Neural progenitor cell (in vitro differentiated cells): ENCODE results near the gene SLC44A1. TPM values are rescaled to one million over a fixed set of nuclear protein-coding genes. Genes with fewer than 3 reads are reported as not detected.
"Not testable (repeated sequence)": the region's sequence is repeated elsewhere in the genome, so short reads cannot be mapped to it uniquely, and the experiment has no call there.

Experiments used
- DNase-seq: peaks from one replicate; pipeline ENCODE4 v3.0.0-alpha.2; 2016; ENCODE audit warnings: low spot score
- H2AFZ ChIP-seq: fragments of 200-600 bp; sonication (generic); replicated peaks from 2 replicates; pipeline ENCODE4 v1.6.1; 2016; ENCODE audit warnings: antibody characterized with exemption
- H3F3A ChIP-seq: fragments of 200-600 bp; sonication (generic); 2 replicates; pipeline ENCODE4 v1.6.1; 2016; ENCODE audit warnings: antibody characterized with exemption, low read depth
- H3K27ac ChIP-seq: fragments of 200-600 bp; sonication (generic); 2 replicates; pipeline ENCODE4 v1.5.1; 2016; ENCODE audit warnings: mild to moderate bottlenecking
- H3K27me3 ChIP-seq: fragments of 200-600 bp; sonication (generic); 2 replicates; pipeline ENCODE4 v1.6.1; 2016; ENCODE audit warnings: mild to moderate bottlenecking, moderate library complexity
- H3K36me3 ChIP-seq: fragments of 200-600 bp; sonication (generic); 2 replicates; pipeline ENCODE4 v1.5.1; 2016
- H3K4me1 ChIP-seq: fragments of 200-600 bp; sonication (generic); 2 replicates; pipeline ENCODE4 v1.6.1; 2016; ENCODE audit warnings: mixed run types
- H3K4me2 ChIP-seq: fragments of 200-600 bp; sonication (generic); 2 replicates; pipeline ENCODE4 v1.6.1; 2016
- H3K4me3 ChIP-seq: fragments of 200-600 bp; sonication (generic); 2 replicates; pipeline ENCODE4 v1.5.1; 2016
- H3K79me2 ChIP-seq: fragments of 200-600 bp; sonication (generic); 2 replicates; pipeline ENCODE4 v1.6.1; 2016; ENCODE audit warnings: low read depth
- H3K9ac ChIP-seq: fragments of 200-600 bp; sonication (generic); 2 replicates; pipeline ENCODE4 v1.6.1; 2016
- H3K9me3 ChIP-seq: fragments of 200-600 bp; sonication (generic); 2 replicates; pipeline ENCODE4 v1.5.1; 2016; ENCODE audit warnings: low read depth
- H4K20me1 ChIP-seq: fragments of 200-600 bp; sonication (generic); 2 replicates; pipeline ENCODE4 v1.6.1; 2016; ENCODE audit warnings: low read depth
- H3K27ac Mint-ChIP-seq: 3 replicates; pipeline ENCODE4 v1.8.0; 2021; ENCODE audit warnings: mixed read lengths
- H3K27me3 Mint-ChIP-seq: 2 replicates; pipeline ENCODE4 v1.8.0; 2022; ENCODE audit warnings: low read depth, mild to moderate bottlenecking, inconsistent platforms, moderate library complexity, mixed read lengths; ENCODE audit not compliant: insufficient read depth
- H3K36me3 Mint-ChIP-seq: 3 replicates; pipeline ENCODE4 v1.8.0; 2021; ENCODE audit warnings: mixed read lengths
- H3K4me1 Mint-ChIP-seq: 3 replicates; pipeline ENCODE4 v1.8.0; 2021; ENCODE audit warnings: mixed read lengths
- H3K4me3 Mint-ChIP-seq: 3 replicates; pipeline ENCODE4 v1.8.0; 2021; ENCODE audit warnings: mild to moderate bottlenecking, moderate library complexity, mixed read lengths
- H3K9me3 Mint-ChIP-seq: 3 replicates; pipeline ENCODE4 v1.8.0; 2020; ENCODE audit warnings: mixed read lengths
- CTCF ChIP-seq: fragments of 200-600 bp; sonication (generic); IDR thresholded peaks from 2 replicates; pipeline ENCODE4 v1.5.1; 2017; ENCODE audit warnings: antibody characterized with exemption, mild to moderate bottlenecking
- EZH2 ChIP-seq: fragments of 200-600 bp; sonication (generic); IDR thresholded peaks from 2 replicates; pipeline ENCODE4 v1.6.1; 2017; ENCODE audit warnings: antibody characterized with exemption, mild to moderate bottlenecking, moderate library complexity
- EZH2phosphoT487 ChIP-seq: fragments of 200-600 bp; sonication (generic); IDR thresholded peaks from 2 replicates; pipeline ENCODE4 v1.6.1; 2017; ENCODE audit warnings: antibody characterized with exemption
- total RNA-seq: library from RNA; depleted of rRNA; stranded (reverse); fragments of >200 nt; gene quantifications from 2 replicates; pipeline ENCODE4 v1.2.3, GENCODE V29; 2015; ENCODE audit warnings: low replicate concordance

Gene SLC44A1
- total RNA-seq, 1 donor from 2014 or later = 41.4 TPM

GRCh38 chr9:105255421-105255820 is 11.0 kb downstream of the SLC44A1 start:
- H3K4me2 ChIP-seq = no peak overlapping the region
- peaks cover 24% of the 10 kb centered on the region for H4K20me1 ChIP-seq
- H3K27me3 Mint-ChIP-seq = no peaks in the 10 kb centered on the region
- no peaks in the 10 kb centered on the region for H3K9me3 Mint-ChIP-seq
- peaks cover 24% of the 10 kb centered on the region for H3F3A ChIP-seq
- no peak overlapping the region for H3K9ac ChIP-seq
- no peak overlapping the region for H3K27ac ChIP-seq
- H2AFZ ChIP-seq = no peak overlapping the region
- H3K36me3 ChIP-seq = no peaks in the 10 kb centered on the region
- no peak overlapping the region for H3K27ac Mint-ChIP-seq
- peaks cover 92% of the 10 kb centered on the region for H3K79me2 ChIP-seq
- H3K9me3 ChIP-seq = no peaks in the 10 kb centered on the region
- H3K4me3 Mint-ChIP-seq = no peak overlapping the region
- no peak for DNase-seq
- TF ChIP-seq EZH2 = no peak
- TF ChIP-seq EZH2phosphoT487 = no peak
- H3K27me3 ChIP-seq = no peaks in the 10 kb centered on the region
- peaks cover 25% of the 10 kb centered on the region for H3K4me1 ChIP-seq
- no peak overlapping the region for H3K4me3 ChIP-seq
- no peaks in the 10 kb centered on the region for H3K36me3 Mint-ChIP-seq
- peaks cover 12% of the 10 kb centered on the region for H3K4me1 Mint-ChIP-seq

GRCh38 chr9:105256569-105256968 is 12.1 kb downstream of the SLC44A1 start:
- not testable (repeated sequence) for H3K4me2 ChIP-seq, H3K27me3 ChIP-seq, H3K9me3 ChIP-seq, DNase-seq, H3K9ac ChIP-seq, H3K9me3 Mint-ChIP-seq, H3K27ac Mint-ChIP-seq, H3K4me3 ChIP-seq, H3K4me3 Mint-ChIP-seq, H2AFZ ChIP-seq, H3K27me3 Mint-ChIP-seq, H3K36me3 Mint-ChIP-seq, H3K27ac ChIP-seq, H3K36me3 ChIP-seq
- peaks cover 12% of the 10 kb centered on the region for H3K4me1 Mint-ChIP-seq
- Histone ChIP-seq H4K20me1 (peaks cover 13% of the 10 kb centered on the region), H3K79me2 (peaks cover 92% of the 10 kb centered on the region), H3K4me1 (peaks cover 19% of the 10 kb centered on the region), H3F3A (peaks cover 20% of the 10 kb centered on the region)

- no peaks in the 10 kb centered on the region for H3K36me3 Mint-ChIP-seq
- Histone ChIP-seq H3F3A (peaks cover 20% of the 10 kb centered on the region), H3K27ac (no peak overlapping the region), H3K79me2 (peaks cover 91% of the 10 kb centered on the region), H3K4me2 (no peak overlapping the region), H2AFZ (no peak overlapping the region), H3K9ac (no peak overlapping the region), H3K36me3 (no peaks in the 10 kb centered on the region), H3K27me3 (no peaks in the 10 kb centered on the region), H4K20me1 (peaks cover 13% of the 10 kb centered on the region), H3K4me1 (peaks cover 19% of the 10 kb centered on the region), H3K9me3 (no peaks in the 10 kb centered on the region), H3K4me3 (no peak overlapping the region)
- no peak overlapping the region for H3K27ac Mint-ChIP-seq
- H3K27me3 Mint-ChIP-seq = no peaks in the 10 kb centered on the region
- no peaks in the 10 kb centered on the region for H3K9me3 Mint-ChIP-seq
- no peak overlapping the region for H3K4me3 Mint-ChIP-seq
- peaks cover 12% of the 10 kb centered on the region for H3K4me1 Mint-ChIP-seq
- DNase-seq = no peak
- TF ChIP-seq CTCF = no peak
- no peak for TF ChIP-seq EZH2phosphoT487
- no peak for TF ChIP-seq EZH2
Observed at GRCh38 chr9:105257809-105258208, 13.4 kb downstream of the SLC44A1 start.

GRCh38 chr9:105258225-105258737 is 13.8 kb downstream of the SLC44A1 start:
- TF ChIP-seq EZH2phosphoT487 (no peak), EZH2 (no peak)
- Mint-ChIP-seq H3K4me3 (no peak overlapping the region), H3K27ac (no peak overlapping the region), H3K27me3 (no peaks in the 10 kb centered on the region), H3K9me3 (no peaks in the 10 kb centered on the region), H3K36me3 (no peaks in the 10 kb centered on the region), H3K4me1 (peaks cover 12% of the 10 kb centered on the region)
- Histone ChIP-seq H3K4me1 (peaks cover 19% of the 10 kb centered on the region), H3K36me3 (no peaks in the 10 kb centered on the region), H2AFZ (no peak overlapping the region), H3K4me2 (no peak overlapping the region), H3K9me3 (no peaks in the 10 kb centered on the region), H3K27ac (no peak overlapping the region), H3F3A (peaks cover 15% of the 10 kb centered on the region), H3K27me3 (no peaks in the 10 kb centered on the region), H4K20me1 (peaks cover 13% of the 10 kb centered on the region), H3K9ac (no peak overlapping the region), H3K79me2 (peaks cover 91% of the 10 kb centered on the region), H3K4me3 (no peak overlapping the region)
- no peak for DNase-seq

- peaks cover 6% of the 10 kb centered on the region for H4K20me1 ChIP-seq
- peaks cover 13% of the 10 kb centered on the region for H3K4me1 ChIP-seq
- H2AFZ ChIP-seq = no peak overlapping the region
- H3F3A ChIP-seq = peaks cover 5% of the 10 kb centered on the region
- H3K4me2 ChIP-seq = no peak overlapping the region
- peaks cover 89% of the 10 kb centered on the region for H3K79me2 ChIP-seq
- Mint-ChIP-seq H3K27me3 (no peaks in the 10 kb centered on the region), H3K27ac (no peak overlapping the region), H3K4me3 (no peak overlapping the region), H3K9me3 (no peaks in the 10 kb centered on the region), H3K36me3 (no peaks in the 10 kb centered on the region), H3K4me1 (peaks cover 10% of the 10 kb centered on the region)
- no peak overlapping the region for H3K4me3 ChIP-seq
- no peak for TF ChIP-seq EZH2phosphoT487
- TF ChIP-seq CTCF = no peak
- TF ChIP-seq EZH2 = no peak
- no peaks in the 10 kb centered on the region for H3K27me3 ChIP-seq
- no peaks in the 10 kb centered on the region for H3K36me3 ChIP-seq
- no peak for DNase-seq
- no peaks in the 10 kb centered on the region for H3K9me3 ChIP-seq
- no peak overlapping the region for H3K9ac ChIP-seq
- no peak overlapping the region for H3K27ac ChIP-seq
Observed at GRCh38 chr9:105259274-105259673, 14.8 kb downstream of the SLC44A1 start.
